C1 segment of cervical spinal cord (tissue), 14 donors: ENCODE results near the gene BAIAP2L1.

ENCODE experiments used
- DNase-seq, 14 donors: peaks; one replicate each; lab custom pipeline; 2025; lab: John Stamatoyannopoulos, UW

The BAIAP2L1 gene

GRCh38 chr7:98278408-98278807, 122.5 kb downstream of the BAIAP2L1 start:
- peak in 1 of 14 donors; percentile 2 for DNase-seq

DNA sequence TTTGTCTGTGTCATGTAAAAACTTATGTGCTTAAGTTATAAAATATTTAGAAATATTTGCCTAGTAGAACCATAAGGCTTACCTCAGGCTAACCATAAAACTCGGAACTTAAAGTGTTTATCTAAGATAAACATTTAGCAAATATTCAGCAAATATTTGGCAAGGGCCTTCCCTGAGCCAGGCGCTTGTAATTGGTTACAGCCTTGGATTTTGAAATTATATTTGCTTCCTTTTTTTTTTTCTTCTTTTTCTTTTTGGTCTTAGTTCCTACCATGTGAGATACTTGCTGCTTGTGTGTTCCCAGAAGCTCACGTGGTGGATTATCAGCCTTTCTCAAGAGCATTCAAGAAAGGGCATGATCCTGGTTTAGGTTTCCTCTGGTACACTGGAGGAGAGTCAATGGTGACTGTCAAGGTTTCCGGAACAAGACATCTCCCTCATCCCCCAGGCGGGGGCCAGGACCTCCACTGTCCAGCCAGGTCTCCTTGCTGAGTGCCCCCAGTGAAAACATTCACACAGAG, 124.6 kb downstream of the BAIAP2L1 start:
- no peak for DNase-seq

GRCh38 chr7:98267303-98267702, 133.6 kb downstream of the BAIAP2L1 start:
- no peak for DNase-seq

DNA sequence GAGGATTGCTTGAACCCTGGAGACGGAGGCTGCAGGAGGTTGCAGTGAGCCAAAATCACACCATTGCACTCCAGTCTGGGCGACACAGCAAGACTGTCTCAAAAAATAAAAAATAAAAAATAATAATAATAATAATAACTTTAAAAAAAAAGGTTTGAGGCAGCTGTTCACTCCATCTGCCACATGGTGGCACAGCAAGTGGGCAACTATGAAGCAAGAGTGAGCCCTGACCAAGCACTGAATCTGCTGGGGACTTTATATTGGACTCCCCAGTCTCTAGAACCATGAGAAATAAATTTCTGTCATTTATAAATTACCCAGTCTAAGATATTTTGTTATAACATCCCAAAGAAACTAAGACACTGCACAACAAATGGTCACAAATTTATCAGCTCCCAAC, 134.1 kb downstream of the BAIAP2L1 start:
- no peak for DNase-seq

GRCh38 chr7:98265841-98266271, 135.0 kb downstream of the BAIAP2L1 start:
- no peak for DNase-seq

DNA sequence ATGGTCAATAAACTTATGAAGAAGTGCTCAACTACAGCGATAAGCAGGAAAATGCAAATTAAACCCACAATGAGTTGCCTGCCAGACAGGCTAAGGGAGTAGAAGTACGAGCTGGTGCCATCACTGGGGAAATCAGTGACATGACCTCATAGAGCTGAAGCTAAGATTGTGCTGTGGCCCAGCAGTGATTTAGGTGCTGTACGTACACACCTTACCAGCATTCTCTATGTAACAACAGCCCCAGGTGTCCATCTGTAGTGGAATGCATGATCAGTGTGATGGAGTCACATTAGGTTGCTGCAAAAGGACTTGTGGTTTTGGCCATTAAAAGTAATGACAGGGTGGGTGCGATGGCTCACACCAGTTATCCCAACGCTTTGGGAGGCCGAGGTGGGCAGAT, 143.2 kb downstream of the BAIAP2L1 start:
- DNase-seq, result no peak

DNA sequence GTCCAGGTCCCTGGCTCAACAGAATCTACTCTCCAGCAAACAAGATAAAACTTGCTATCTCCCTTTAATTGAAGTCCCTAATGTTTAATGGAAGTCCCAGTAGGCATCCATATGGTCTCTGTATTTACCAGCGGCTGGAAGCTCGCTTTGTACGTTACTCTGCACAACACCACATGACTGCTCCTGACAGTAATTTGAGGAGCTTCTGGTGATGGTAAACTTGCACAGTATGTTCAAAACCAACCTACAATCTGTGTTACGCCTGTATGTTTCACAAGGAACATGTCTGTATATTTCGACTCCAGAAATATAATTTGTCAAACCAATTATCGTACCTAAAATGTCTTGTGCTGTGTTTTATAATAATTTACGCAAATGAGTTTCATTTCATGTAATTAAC, 144.5 kb downstream of the BAIAP2L1 start:
- DNase-seq, result no peak

DNA sequence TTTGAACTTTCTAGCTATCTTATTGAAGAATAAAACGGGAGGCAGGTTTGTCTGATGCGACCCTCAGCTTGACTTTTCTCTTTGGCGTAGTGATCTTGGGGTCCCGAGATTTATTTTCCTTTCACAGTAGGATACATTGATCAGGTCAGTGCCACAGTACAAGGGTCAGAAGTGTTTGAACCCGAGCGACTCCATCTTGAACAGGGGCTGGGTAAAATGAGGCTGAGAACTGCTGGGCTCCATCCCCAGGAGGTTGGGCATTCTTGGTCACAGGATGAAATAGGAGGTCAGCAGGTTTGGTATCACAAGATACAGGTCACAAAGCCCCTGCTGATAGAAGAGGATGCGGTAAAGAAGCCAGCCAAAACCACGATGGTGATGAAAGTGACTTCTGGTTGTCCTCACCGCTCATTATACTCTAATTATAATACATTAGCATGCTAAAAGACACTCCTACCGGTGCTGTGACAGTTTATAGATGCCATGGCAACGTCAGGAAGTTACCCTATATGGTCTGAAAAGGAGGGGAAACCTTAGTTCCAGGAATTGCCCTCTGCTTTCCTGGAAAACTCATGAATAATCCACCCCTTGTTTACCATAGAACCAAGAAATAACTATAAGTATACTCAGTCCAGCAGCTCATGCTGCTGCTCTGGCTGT, 145.8 kb downstream of the BAIAP2L1 start:
- DNase-seq, result no peak

DNA sequence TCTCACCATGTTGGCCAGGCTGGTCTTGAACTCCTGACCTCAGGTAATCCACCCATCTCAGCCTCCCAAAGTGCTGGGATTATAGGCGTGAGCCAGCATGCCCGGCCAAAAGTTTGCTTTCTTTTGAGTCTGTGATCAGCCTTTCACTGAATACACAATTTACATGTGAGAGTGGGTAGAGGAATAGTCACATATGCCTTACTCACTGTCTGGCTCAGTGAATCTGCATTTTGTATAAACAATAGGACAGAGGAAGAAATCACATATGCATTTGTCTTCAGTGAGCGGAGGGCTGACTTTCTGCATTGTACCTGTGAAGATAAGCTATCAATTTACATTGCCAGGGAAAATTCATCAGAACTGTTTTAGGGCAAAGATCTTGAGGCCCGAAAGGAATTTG, 146.4 kb downstream of the BAIAP2L1 start:
- no peak for DNase-seq

DNA sequence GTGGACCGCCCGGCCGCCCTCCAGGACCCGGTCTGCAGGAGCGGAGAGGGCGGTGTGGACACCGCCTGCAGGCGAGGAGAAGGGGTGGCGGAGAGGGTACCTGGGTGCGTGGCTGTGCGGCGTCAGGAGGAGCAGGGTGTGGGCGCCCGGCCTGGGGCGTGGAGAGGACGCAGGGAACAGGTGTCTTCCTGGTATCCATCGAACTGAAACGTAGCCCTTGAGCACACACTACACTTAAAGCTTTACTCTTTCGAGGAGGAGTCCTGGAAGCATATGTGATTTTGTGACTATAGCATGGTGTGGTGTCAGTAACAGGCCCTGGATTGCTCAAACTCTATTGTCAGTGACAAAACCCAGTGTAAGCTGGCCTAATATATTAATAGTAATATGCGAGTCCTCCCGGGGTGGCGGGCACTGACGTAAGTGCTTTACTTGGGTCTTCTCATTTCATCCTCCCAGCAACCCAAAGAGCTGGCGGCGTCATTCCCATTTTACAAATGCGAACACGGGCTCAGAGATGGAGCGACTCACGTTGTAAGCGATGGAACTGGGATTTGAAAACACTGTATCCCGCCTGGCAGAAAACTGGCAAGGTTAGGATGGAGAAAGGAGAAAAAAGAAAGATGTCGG, 148.3 kb downstream of the BAIAP2L1 start:
- DNase-seq, result peak in 1 of 14 donors; percentile 53

DNA sequence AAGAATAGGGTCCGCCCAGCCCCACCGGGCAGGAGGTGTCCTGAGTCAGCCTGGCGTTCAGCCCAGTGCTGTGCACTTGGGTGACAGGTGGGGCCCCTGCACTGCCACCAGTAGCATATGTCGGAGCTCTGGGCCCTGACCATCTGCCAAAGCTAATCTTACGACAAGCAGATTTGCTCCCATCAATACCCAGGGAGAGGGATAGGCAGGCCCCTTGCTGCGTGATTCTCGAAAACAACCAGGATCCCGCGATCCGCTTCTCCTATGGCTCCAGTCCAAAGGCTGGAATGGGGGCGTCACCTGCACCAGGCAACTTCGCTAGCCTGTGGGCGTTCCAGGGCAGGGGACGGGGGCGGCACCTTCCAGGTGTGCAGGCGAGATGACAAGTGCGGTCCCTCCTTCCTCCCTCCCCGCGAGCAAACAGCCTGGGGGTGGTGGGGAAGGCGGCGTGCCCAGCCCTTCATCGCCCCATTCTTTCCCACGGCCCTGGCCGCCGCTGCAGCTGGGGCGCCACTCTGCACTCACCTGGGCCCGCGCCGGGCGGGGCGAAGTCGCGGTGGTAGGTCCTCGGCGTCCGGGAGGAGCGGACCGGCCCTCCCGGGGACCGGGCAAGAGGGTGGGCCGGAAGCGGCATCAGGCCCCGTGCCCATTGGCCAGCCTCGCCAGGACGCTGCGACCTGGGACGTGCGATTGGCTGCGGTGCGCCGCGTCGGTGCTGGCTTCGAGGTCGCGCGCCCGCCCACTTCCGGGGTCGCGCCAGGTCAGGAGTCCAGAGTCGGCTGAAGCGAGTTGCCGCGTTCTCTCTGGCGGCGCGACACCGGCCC, 149.1 kb downstream of the BAIAP2L1 start, which contains the start of gene TECPR1:
TSS of gene TECPR1 (minus strand) at position 632 of the 824 bp plus-strand sequence. CDS start 6,086 bp downstream, outside the sequence.
- peak; percentile 37 to 95 (median 90) for DNase-seq

- DNase-seq, result no peak
Observed at GRCh38 chr7:98251231-98251600, 149.7 kb downstream of the BAIAP2L1 start.

DNA sequence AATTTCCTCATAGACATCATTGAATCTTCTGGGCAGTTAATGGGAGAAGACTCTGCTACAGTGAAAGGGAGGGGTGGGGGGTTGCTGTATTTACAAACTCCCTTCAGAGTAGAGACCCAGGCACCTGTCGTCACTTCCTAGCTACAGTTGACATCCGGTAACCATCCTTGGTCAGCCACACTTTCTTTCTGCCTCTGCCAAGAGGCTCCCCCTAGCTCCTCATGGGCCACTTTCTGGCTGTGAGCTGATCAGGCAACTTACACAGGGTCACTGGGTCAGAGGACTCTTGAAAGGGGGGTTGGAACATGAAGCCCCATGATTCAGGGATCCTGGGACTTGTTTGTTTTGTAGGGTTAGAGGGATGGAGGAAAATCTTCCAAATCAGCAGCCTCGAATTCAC, 150.1 kb downstream of the BAIAP2L1 start:
- DNase-seq, result no peak

DNA sequence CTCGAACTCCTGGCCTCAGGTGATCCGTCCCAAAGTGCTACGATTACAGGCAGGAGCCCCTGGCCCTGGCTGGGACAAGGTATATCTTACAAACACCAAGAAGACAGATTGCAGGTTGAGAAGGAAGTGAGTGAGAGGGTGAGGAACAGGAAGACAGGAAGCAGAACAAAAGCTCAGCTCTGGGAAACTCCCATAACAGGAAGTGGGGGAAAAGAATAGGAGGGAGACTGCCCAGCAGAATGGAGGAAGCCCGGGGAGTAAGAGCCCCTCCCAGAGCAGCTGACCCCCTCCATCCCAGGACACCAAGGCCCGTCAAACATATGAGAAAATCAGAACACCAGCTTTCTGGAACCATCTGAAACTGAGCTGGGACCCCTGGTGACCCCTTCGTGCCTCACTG, 151.8 kb downstream of the BAIAP2L1 start:
- DNase-seq, result no peak

DNA sequence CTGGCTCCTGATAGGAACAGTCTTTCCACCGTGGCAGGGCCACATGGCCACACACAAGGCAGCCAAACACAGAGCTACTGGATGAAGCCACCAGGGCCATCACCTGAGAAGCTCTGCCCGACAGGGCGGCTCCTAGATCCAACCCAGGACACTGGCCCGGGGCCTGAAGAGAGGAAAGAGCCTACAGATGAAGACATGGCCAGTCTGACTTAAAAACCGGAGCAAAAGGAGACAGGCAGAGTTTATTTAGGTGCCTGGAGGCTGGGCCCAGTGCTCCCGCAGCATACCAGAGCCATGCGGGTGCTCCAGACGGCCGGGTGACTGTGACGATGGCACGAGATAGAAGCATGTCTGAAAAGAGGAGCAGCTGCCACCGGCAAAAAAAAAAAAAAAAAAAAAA, 152.7 kb downstream of the BAIAP2L1 start:
- no peak for DNase-seq

GRCh38 chr7:98244871-98245270, 156.0 kb downstream of the BAIAP2L1 start:
- DNase-seq, result no peak

GRCh38 chr7:98242934-98243333, 158.0 kb downstream of the BAIAP2L1 start:
- no peak for DNase-seq

- no peak for DNase-seq
Observed at GRCh38 chr7:98242342-98242741, 158.5 kb downstream of the BAIAP2L1 start.

GRCh38 chr7:98241674-98242241, 159.1 kb downstream of the BAIAP2L1 start:
- DNase-seq, result no peak
